ENCODE results near the gene VWA3A.

Gene VWA3A

GRCh38 chr16:22070361-22071330, 21.7 kb upstream of the VWA3A start:
- Histone ChIP-seq H2AFZ (ENCODE audit: low read length) (no peak overlapping the region), H3F3A (ENCODE audit: insufficient read depth, low read length) (no peaks in the 10 kb centered on the region), H3K9ac (ENCODE audit: low read length) (no peak overlapping the region), H3K4me2 (ENCODE audit: low read depth, low read length) (no peak overlapping the region), H3K36me3 (replicated peaks; ENCODE audit: insufficient read depth, low read length) (no peaks in the 10 kb centered on the region), H3K4me3 (ENCODE audit: low read length) (no peak overlapping the region), H3K27ac (ENCODE audit: low read length) (no peak overlapping the region), H3K9me3 (replicated peaks; ENCODE audit: insufficient read depth, low read length) (no peaks in the 10 kb centered on the region), H3K79me2 (ENCODE audit: low read length) (0 out of 2 replicates have a peak, but pooled peaks cover 2% of the 10 kb centered on the region), H3K4me1 (ENCODE audit: low read length) (no peaks in the 10 kb centered on the region), H3K27me3 (replicated peaks; ENCODE audit: insufficient read depth, low read length) (no peaks in the 10 kb centered on the region), H3K9me2 (replicated peaks; ENCODE audit: insufficient read depth, low read length) (no peaks in the 10 kb centered on the region), H4K20me1 (ENCODE audit: insufficient read depth, low read length) (no peaks in the 10 kb centered on the region)
- TF ChIP-seq EZH2 (optimal IDR thresholded peaks at IDR 0.05; ENCODE audit: low read depth, low read length) (no peak), EZH2phosphoT487 (IDR thresholded peaks at IDR 0.05; ENCODE audit: low read length) (no peak), CTCF (IDR thresholded peaks at IDR 0.05; ENCODE audit: low read length) (no peak)
- DNase-seq = no peak

GRCh38 chr16:22071331-22071910, 20.9 kb upstream of the VWA3A start:
- Histone ChIP-seq H3K9me3 (replicated peaks; ENCODE audit: insufficient read depth, low read length) (no peaks in the 10 kb centered on the region), H3K79me2 (ENCODE audit: low read length) (0 out of 2 replicates have a peak, but pooled peaks cover 2% of the 10 kb centered on the region), H3K9ac (ENCODE audit: low read length) (no peak overlapping the region), H3K4me3 (ENCODE audit: low read length) (no peak overlapping the region), H3K9me2 (replicated peaks; ENCODE audit: insufficient read depth, low read length) (no peaks in the 10 kb centered on the region), H3K36me3 (replicated peaks; ENCODE audit: insufficient read depth, low read length) (no peaks in the 10 kb centered on the region), H4K20me1 (ENCODE audit: insufficient read depth, low read length) (no peaks in the 10 kb centered on the region), H3K4me1 (ENCODE audit: low read length) (no peaks in the 10 kb centered on the region), H3K27me3 (replicated peaks; ENCODE audit: insufficient read depth, low read length) (no peaks in the 10 kb centered on the region), H3K4me2 (ENCODE audit: low read depth, low read length) (no peak overlapping the region), H3F3A (ENCODE audit: insufficient read depth, low read length) (no peaks in the 10 kb centered on the region), H3K27ac (ENCODE audit: low read length) (no peak overlapping the region), H2AFZ (ENCODE audit: low read length) (no peak overlapping the region)
- DNase-seq = no peak
- TF ChIP-seq EZH2 (optimal IDR thresholded peaks at IDR 0.05; ENCODE audit: low read depth, low read length) (no peak), CTCF (IDR thresholded peaks at IDR 0.05; ENCODE audit: low read length) (no peak), EZH2phosphoT487 (IDR thresholded peaks at IDR 0.05; ENCODE audit: low read length) (no peak)

GRCh38 chr16:22073350-22073749, 19.0 kb upstream of the VWA3A start:
- no peak for DNase-seq
- Histone ChIP-seq H3K4me3 (ENCODE audit: low read length) (no peak overlapping the region), H3K9ac (ENCODE audit: low read length) (no peak overlapping the region), H3K4me1 (ENCODE audit: low read length) (no peaks in the 10 kb centered on the region), H3K36me3 (replicated peaks; ENCODE audit: insufficient read depth, low read length) (no peaks in the 10 kb centered on the region), H3K79me2 (ENCODE audit: low read length) (0 out of 2 replicates have a peak, but pooled peaks cover 2% of the 10 kb centered on the region), H2AFZ (ENCODE audit: low read length) (no peak overlapping the region), H3F3A (ENCODE audit: insufficient read depth, low read length) (no peaks in the 10 kb centered on the region), H3K27ac (ENCODE audit: low read length) (no peak overlapping the region), H3K27me3 (replicated peaks; ENCODE audit: insufficient read depth, low read length) (no peaks in the 10 kb centered on the region), H3K9me2 (replicated peaks; ENCODE audit: insufficient read depth, low read length) (no peaks in the 10 kb centered on the region), H3K9me3 (replicated peaks; ENCODE audit: insufficient read depth, low read length) (no peaks in the 10 kb centered on the region), H3K4me2 (ENCODE audit: low read depth, low read length) (no peak overlapping the region), H4K20me1 (ENCODE audit: insufficient read depth, low read length) (no peaks in the 10 kb centered on the region)
- TF ChIP-seq CTCF (IDR thresholded peaks at IDR 0.05; ENCODE audit: low read length) (no peak), EZH2phosphoT487 (IDR thresholded peaks at IDR 0.05; ENCODE audit: low read length) (no peak), EZH2 (optimal IDR thresholded peaks at IDR 0.05; ENCODE audit: low read depth, low read length) (no peak)

All from MM.1S (cell line).